Measurements from ENCODE around the gene OCA2.
"Not testable (repeated sequence)": the region's sequence is repeated elsewhere in the genome, so short reads cannot be mapped to it uniquely, and the experiment has no call there.

The OCA2 gene

GRCh38 chr15:27774638-27775037, 324.5 kb downstream of the OCA2 start:
- H3K4me1 Mint-ChIP-seq: no peaks in the 10 kb centered on the region
- ATAC-seq (ENCODE audit: low read depth): no peak
- peaks cover 11% of the 10 kb centered on the region for H3K9me3 Mint-ChIP-seq
- H3K27me3 Mint-ChIP-seq: no peaks in the 10 kb centered on the region
- H3K27ac Mint-ChIP-seq: no peak overlapping the region
- H3K4me3 Mint-ChIP-seq: no peak overlapping the region
- no peak for DNase-seq (ENCODE audit: low spot score in 2 of 2)
- peaks cover 2% of the 10 kb centered on the region for H3K36me3 Mint-ChIP-seq

- Mint-ChIP-seq H3K27ac (no peak overlapping the region), H3K27me3 (no peaks in the 10 kb centered on the region), H3K4me1 (no peaks in the 10 kb centered on the region), H3K4me3 (no peak overlapping the region), H3K36me3 (peaks cover 2% of the 10 kb centered on the region), H3K9me3 (peaks cover 9% of the 10 kb centered on the region)
- ATAC-seq (ENCODE audit: low read depth) (no peak), DNase-seq (ENCODE audit: low spot score in 2 of 2) (no peak)
Measured at GRCh38 chr15:27774191-27774590, 324.9 kb downstream of the OCA2 start.

DNA sequence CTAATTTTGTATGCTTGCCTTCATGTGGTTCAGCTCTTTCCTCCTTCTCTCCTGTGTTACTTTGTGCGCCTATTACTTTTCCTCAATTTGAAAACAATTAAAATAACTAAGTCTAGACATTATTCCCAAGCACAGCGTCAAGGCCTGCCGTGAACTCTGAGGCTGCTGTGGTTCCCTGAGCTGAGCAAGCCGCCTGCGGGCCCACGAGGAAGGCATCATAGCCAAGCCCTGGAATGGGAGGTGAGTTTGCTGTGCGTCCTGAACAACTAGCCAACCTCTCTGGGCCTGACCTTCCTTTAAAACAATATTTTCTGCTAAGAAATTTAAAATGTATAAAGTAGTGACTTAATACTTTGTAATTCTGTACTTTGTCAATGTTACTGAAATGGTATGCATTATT, 327.2 kb downstream of the OCA2 start:
- Mint-ChIP-seq H3K4me1 (no peaks in the 10 kb centered on the region), H3K27ac (no peak overlapping the region), H3K27me3 (no peaks in the 10 kb centered on the region), H3K36me3 (peaks cover 2% of the 10 kb centered on the region), H3K4me3 (no peak overlapping the region), H3K9me3 (peaks cover 13% of the 10 kb centered on the region)
- DNase-seq (ENCODE audit: low spot score in 2 of 2): no peak
- ATAC-seq (ENCODE audit: low read depth): no peak

- no peaks in the 10 kb centered on the region for H3K27me3 Mint-ChIP-seq
- H3K4me3 Mint-ChIP-seq: no peak overlapping the region
- no peaks in the 10 kb centered on the region for H3K4me1 Mint-ChIP-seq
- peaks cover 15% of the 10 kb centered on the region for H3K9me3 Mint-ChIP-seq
- no peak for ATAC-seq (ENCODE audit: low read depth)
- H3K27ac Mint-ChIP-seq: no peak overlapping the region
- peaks cover 2% of the 10 kb centered on the region for H3K36me3 Mint-ChIP-seq
- no peak for DNase-seq (ENCODE audit: low spot score in 2 of 2)
Measured at GRCh38 chr15:27770769-27771554, 328.2 kb downstream of the OCA2 start.

DNA sequence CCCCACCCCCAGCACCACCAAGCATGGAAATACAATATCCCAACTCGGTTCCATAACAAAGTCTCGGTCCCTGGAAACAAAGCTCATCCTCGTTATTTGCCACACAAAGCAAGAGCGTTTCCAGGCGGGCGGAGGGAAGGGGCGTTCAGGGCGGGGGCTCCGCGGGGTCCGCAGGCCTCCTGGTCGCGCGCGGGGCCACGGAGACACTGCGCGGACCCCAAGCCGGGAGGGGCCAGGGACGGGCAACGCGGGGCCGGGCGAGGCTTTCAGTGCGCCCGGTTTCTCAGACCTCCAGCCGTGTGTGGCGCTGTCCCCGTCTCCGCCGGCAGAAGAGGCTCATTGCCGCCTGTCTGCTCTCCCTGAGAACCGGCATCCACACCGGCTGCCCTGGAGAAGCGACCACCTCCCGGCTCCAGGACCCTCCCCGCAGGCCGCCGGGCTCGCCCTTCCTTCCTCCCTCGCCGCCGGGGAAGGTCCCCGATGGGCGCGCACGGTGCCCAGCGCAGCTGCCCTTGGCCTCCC, 329.0 kb downstream of the OCA2 start:
- Mint-ChIP-seq H3K4me3 (no peak overlapping the region), H3K36me3 (peaks cover 2% of the 10 kb centered on the region), H3K27ac (no peak overlapping the region), H3K4me1 (no peaks in the 10 kb centered on the region), H3K9me3 (peaks cover 15% of the 10 kb centered on the region), H3K27me3 (no peaks in the 10 kb centered on the region)
- ATAC-seq (ENCODE audit: low read depth) (no peak), DNase-seq (ENCODE audit: low spot score in 2 of 2) (no peak)

DNA sequence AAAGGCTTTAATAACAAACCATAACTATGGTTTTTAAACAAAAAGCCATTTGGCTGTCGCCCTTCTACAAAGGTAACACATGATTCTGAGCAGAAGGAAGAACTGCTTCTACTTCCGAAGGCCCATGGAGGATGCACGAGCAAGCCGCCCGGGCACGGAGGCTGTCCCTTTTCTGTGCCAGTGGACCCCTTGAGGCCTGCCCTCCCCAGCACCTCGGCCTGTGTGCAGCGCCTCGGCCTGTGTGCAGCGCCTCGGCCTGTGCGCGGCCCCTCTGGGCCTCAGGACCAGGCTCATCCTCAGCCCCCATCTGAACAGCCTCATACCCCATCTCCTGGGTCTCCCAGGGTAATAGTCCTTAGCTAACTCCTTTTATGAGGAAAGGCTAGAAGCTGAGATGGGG, 329.5 kb downstream of the OCA2 start:
- H3K4me1 Mint-ChIP-seq: no peaks in the 10 kb centered on the region
- no peak for DNase-seq (ENCODE audit: low spot score in 2 of 2)
- peaks cover 2% of the 10 kb centered on the region for H3K36me3 Mint-ChIP-seq
- no peak for ATAC-seq (ENCODE audit: low read depth)
- no peaks in the 10 kb centered on the region for H3K27me3 Mint-ChIP-seq
- H3K27ac Mint-ChIP-seq: no peak overlapping the region
- no peak overlapping the region for H3K4me3 Mint-ChIP-seq
- H3K9me3 Mint-ChIP-seq: peaks cover 15% of the 10 kb centered on the region

- Mint-ChIP-seq H3K27ac (no peak overlapping the region), H3K36me3 (peaks cover 2% of the 10 kb centered on the region), H3K27me3 (no peaks in the 10 kb centered on the region), H3K9me3 (peaks cover 15% of the 10 kb centered on the region), H3K4me3 (no peak overlapping the region), H3K4me1 (no peaks in the 10 kb centered on the region)
- no peak for DNase-seq (ENCODE audit: low spot score in 2 of 2)
- no peak for ATAC-seq (ENCODE audit: low read depth)
Measured at GRCh38 chr15:27768732-27769475, 330.2 kb downstream of the OCA2 start.

- Mint-ChIP-seq H3K9me3 (peaks cover 15% of the 10 kb centered on the region), H3K27ac (no peak overlapping the region), H3K27me3 (no peaks in the 10 kb centered on the region), H3K4me3 (no peak overlapping the region), H3K4me1 (no peaks in the 10 kb centered on the region), H3K36me3 (peaks cover 2% of the 10 kb centered on the region)
- ATAC-seq (ENCODE audit: low read depth): no peak
- no peak for DNase-seq (ENCODE audit: low spot score in 2 of 2)
Measured at GRCh38 chr15:27767918-27768640, 331.0 kb downstream of the OCA2 start.

DNA sequence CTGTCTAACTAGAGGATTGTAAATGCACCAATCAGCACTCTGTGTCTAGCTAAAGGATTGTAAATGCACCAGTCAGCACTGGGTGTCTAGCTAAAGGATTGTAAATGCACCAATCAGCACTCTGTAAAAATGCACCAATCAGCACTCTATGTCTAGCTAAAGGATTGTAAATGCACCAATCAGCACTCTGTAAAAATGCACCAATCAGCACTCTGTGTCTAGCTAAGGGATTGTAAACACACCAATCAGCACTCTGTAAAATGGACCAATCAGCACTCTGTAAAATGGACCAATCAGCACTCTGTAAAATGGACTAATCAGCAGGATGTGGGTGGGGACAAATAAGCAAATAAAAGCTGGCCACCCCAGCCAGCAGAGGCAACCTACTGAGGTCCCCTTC, 331.7 kb downstream of the OCA2 start:
- H3K4me3 Mint-ChIP-seq; H3K36me3 Mint-ChIP-seq; H3K4me1 Mint-ChIP-seq; DNase-seq (ENCODE audit: low spot score in 2 of 2); H3K27me3 Mint-ChIP-seq; ATAC-seq (ENCODE audit: low read depth); H3K27ac Mint-ChIP-seq: not testable (repeated sequence)
- peaks cover 17% of the 10 kb centered on the region for H3K9me3 Mint-ChIP-seq

DNA sequence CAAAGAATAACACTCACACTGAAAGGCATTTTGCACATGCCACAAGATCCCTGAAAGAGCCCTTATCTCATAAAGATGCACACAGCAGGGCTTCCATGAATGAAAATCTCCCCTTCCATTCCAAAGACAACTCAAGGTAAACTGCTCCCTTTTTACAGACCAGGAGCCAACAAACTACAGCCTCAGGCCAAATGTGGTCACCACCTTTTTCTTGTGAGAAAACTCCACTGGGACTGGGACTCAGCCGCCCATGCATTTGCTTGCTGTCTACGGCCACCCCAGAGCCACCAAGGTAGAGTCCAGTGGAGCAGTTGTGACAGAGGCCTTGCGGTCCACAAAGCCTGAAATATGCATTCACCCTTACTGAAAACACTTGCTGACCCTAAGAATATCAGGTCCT, 334.8 kb downstream of the OCA2 start:
- no peak for DNase-seq (ENCODE audit: low spot score in 2 of 2)
- Mint-ChIP-seq H3K4me1 (no peaks in the 10 kb centered on the region), H3K9me3 (peaks cover 8% of the 10 kb centered on the region), H3K4me3 (no peak overlapping the region), H3K27ac (no peak overlapping the region), H3K36me3 (no peaks in the 10 kb centered on the region), H3K27me3 (no peaks in the 10 kb centered on the region)
- ATAC-seq (ENCODE audit: low read depth): no peak

DNA sequence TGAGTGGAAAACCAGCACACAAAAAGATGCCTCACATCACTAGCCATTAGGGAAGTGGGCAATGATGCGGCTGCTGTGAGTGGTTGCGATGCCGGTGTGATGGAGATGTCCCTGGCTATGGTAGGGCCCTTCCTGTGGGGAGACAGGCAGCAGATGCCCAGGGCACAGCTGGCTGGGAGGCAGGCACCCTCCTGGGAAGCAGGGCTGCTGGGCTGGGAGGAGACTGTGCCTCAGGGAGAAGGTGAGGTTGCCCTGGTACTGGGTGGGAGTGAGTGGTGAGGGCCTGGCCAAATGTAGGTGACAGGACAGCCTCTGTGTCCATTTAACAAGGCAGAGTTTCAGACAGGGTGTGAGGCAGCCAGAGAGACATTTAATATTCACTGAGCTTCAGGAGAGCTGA, 335.6 kb downstream of the OCA2 start:
- ATAC-seq (ENCODE audit: low read depth) (no peak), DNase-seq (ENCODE audit: low spot score in 2 of 2) (no peak)
- Mint-ChIP-seq H3K9me3 (peaks cover 9% of the 10 kb centered on the region), H3K27ac (no peak overlapping the region), H3K4me1 (no peaks in the 10 kb centered on the region), H3K4me3 (no peak overlapping the region), H3K36me3 (peaks cover under 1% of the 10 kb centered on the region), H3K27me3 (no peaks in the 10 kb centered on the region)

DNA sequence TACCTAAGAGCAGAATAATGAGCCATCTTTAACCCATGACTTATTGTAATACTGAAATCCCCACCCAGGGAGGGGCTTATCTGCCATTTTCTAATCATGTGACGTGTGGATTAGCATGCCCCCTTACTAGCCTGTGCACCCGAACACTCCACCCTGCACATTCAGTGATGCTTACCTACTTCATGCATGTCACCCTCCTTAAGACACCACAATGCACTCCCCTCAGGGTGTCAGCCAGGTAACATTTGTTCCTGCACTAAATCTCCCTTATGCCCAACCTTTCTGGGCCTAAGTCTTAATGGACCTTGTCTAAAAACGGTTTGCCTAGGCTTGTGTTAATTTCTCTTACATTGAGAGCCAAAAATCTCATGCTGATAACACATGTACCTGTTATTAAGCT, 336.6 kb downstream of the OCA2 start:
- ATAC-seq (ENCODE audit: low read depth) (no peak), DNase-seq (ENCODE audit: low spot score in 2 of 2) (no peak)
- H3K4me3 Mint-ChIP-seq: no peak overlapping the region
- H3K27ac Mint-ChIP-seq: no peak overlapping the region
- H3K4me1 Mint-ChIP-seq: no peaks in the 10 kb centered on the region
- H3K36me3 Mint-ChIP-seq: peaks cover 2% of the 10 kb centered on the region
- H3K27me3 Mint-ChIP-seq: no peaks in the 10 kb centered on the region
- peaks cover 12% of the 10 kb centered on the region for H3K9me3 Mint-ChIP-seq

- Mint-ChIP-seq H3K27me3 (no peaks in the 10 kb centered on the region), H3K9me3 (peaks cover 6% of the 10 kb centered on the region), H3K36me3 (peaks cover 2% of the 10 kb centered on the region), H3K4me3 (no peak overlapping the region), H3K27ac (no peak overlapping the region), H3K4me1 (no peaks in the 10 kb centered on the region)
- no peak for DNase-seq (ENCODE audit: low spot score in 2 of 2)
- no peak for ATAC-seq (ENCODE audit: low read depth)
Measured at GRCh38 chr15:27757052-27757451, 342.1 kb downstream of the OCA2 start.

DNA sequence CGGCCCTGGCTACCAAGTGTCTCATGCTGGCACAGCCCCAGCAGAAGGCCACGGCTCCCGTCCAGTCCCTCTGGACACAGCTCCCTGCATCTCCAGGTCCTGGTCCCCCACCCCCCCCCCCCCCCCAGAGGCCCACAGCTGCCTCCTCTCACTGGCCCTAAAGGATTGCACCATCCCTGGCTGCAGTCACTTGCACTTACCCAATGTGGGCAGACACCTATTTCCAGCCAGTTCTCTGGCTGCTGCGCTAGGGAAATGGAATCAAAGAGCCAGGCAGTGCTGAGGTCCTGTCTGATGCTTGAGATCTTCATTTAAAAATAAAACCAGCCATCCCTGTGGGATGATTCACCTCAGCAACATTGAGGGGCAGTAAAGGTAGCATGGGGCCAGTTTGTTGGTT, 346.4 kb downstream of the OCA2 start:
- no peaks in the 10 kb centered on the region for H3K36me3 Mint-ChIP-seq
- DNase-seq (ENCODE audit: low spot score in 2 of 2) (no peak), ATAC-seq (ENCODE audit: low read depth) (no peak)
- no peak overlapping the region for H3K27ac Mint-ChIP-seq
- H3K9me3 Mint-ChIP-seq: peaks cover 3% of the 10 kb centered on the region
- no peaks in the 10 kb centered on the region for H3K27me3 Mint-ChIP-seq
- no peak overlapping the region for H3K4me3 Mint-ChIP-seq
- no peaks in the 10 kb centered on the region for H3K4me1 Mint-ChIP-seq

All from memory B cell (primary cell).